HG02970 (cell line): ENCODE results near the gene PIGM.
"Not testable (repeated sequence)": the region's sequence is repeated elsewhere in the genome, so short reads cannot be mapped to it uniquely, and the experiment has no call there.

Experiments used
- ATAC-seq: cut with Tn5 transposase; IDR thresholded peaks from one replicate; pipeline ENCODE4 v1.9.1; 2021; ENCODE audit warnings: mild to moderate bottlenecking, moderate library complexity, moderate number of reproducible peaks; ENCODE audit not compliant: unreplicated experiment, low FRiP score

Gene PIGM

GRCh38 chr1:160061369-160062229, 29.8 kb upstream of the PIGM start:
- ATAC-seq, result no peak

- ATAC-seq, result no peak
Observed at GRCh38 chr1:160058087-160058486, 26.3 kb upstream of the PIGM start.

GRCh38 chr1:160056648-160057169, 24.9 kb upstream of the PIGM start:
- no peak for ATAC-seq

GRCh38 chr1:160053548-160054365, 22.0 kb upstream of the PIGM start:
- ATAC-seq, result no peak

GRCh38 chr1:160052936-160053335, 21.1 kb upstream of the PIGM start:
- no peak for ATAC-seq

- ATAC-seq, result no peak
Observed at GRCh38 chr1:160050619-160051018, 18.8 kb upstream of the PIGM start.

- ATAC-seq, result not testable (repeated sequence)
Observed at GRCh38 chr1:160050182-160050581, 18.4 kb upstream of the PIGM start.

- no peak for ATAC-seq
Observed at GRCh38 chr1:160049101-160049500, 17.3 kb upstream of the PIGM start.

GRCh38 chr1:160048335-160048734, 16.5 kb upstream of the PIGM start:
- ATAC-seq, result no peak

- ATAC-seq, result no peak
Observed at GRCh38 chr1:160047111-160047991, 15.6 kb upstream of the PIGM start.

- ATAC-seq, result no peak
Observed at GRCh38 chr1:160046494-160047110, 14.8 kb upstream of the PIGM start.

GRCh38 chr1:160045653-160046052, 13.9 kb upstream of the PIGM start:
- no peak for ATAC-seq

GRCh38 chr1:160043543-160043942, 11.8 kb upstream of the PIGM start:
- no peak for ATAC-seq

GRCh38 chr1:160040476-160040875, 8.7 kb upstream of the PIGM start:
- ATAC-seq, result no peak

- no peak for ATAC-seq
Observed at GRCh38 chr1:160032165-160032820, 503 bp upstream of the PIGM start.

- ATAC-seq, result no peak
Observed at GRCh38 chr1:160030657-160031364, 979 bp downstream of the PIGM start.

- ATAC-seq, result no peak
Observed at GRCh38 chr1:160028426-160028825, 3.4 kb downstream of the PIGM start.

GRCh38 chr1:160025314-160025713, 6.5 kb downstream of the PIGM start:
- ATAC-seq, result no peak
